Head of caudate nucleus (tissue), 42 donors: ENCODE measurements around the gene PLOD3.
"Not testable (repeated sequence)": the region's sequence is repeated elsewhere in the genome, so short reads cannot be mapped to it uniquely, and the experiment has no call there.

Source experiments
- DNase-seq, 42 donors: peaks; one replicate each; pipeline versions ENCODE4 v3.0.0 to v3.0.0-alpha.2; 2020 to 2021; ENCODE audit warnings: mixed read lengths in 7 of 42
- intact Hi-C: fragments of 100-400 bp; cut with DNase I; formaldehyde crosslinking; loops from one replicate; pipeline ENCODE4 v1.15.0; 2022

PLOD3 gene

DNA sequence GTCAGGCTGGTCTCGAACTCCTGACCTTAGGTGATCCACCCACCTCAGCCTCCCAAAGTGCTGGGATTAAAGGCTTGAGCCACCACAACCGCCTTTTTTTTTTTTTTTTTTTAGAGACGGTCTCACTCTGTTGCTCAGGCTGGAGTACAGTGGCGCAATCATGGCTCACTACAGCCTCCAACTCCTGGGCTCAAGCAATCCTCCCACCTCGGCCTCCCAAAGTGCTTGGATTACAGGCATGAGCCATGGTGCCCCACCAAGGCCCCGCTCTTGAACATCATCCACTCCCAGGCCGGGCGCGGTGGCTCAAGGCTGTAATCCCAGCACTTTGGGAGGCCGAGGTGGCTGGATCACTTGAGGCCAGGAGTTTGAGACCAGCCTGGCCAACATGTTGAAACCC, 17.9 kb downstream of the PLOD3 start:
- DNase-seq, intact Hi-C loops: not testable (repeated sequence)

DNA sequence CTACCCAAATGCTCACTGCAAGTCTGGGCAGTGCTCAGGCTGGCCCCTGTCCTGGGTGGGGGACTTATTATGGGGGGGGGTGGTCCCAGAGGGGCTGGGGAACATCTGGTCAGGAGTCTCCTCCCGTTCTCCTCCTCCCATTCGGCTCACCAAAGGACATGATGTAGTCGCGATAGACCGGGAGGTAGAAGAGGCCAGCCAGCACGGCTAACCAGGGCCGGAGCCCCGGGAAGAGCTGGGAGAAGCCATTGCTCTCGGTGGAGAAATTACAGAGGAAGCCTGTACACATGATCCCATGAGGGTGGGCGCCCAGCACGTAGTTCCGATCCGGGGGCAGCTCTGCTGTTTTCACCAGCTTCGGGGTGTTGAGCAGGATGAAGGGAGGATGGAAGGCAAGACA, 18.9 kb downstream of the PLOD3 start:
- intact Hi-C loops: no loop called here
- no peak for DNase-seq

DNA sequence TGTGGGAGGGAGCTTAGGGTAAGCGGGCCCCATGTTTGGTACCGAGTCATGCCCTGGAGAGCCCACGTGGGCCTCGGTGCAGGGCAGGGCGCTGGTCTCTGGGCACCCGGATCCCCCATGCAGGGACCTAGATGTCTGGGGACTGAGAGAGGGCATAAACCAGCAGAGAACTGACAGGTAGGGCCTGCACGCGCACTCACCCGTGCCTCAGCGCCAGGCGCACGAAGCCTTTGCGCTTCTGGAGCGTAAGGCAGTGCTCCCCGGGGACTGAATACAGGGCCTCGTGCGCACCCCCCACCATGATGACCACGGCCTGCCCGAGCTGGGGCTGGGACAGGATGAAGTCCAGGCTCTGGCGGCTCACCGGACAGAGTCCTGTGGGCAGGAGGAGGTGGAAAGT, 19.4 kb downstream of the PLOD3 start:
- intact Hi-C loops: no loop called here
- no peak for DNase-seq

DNA sequence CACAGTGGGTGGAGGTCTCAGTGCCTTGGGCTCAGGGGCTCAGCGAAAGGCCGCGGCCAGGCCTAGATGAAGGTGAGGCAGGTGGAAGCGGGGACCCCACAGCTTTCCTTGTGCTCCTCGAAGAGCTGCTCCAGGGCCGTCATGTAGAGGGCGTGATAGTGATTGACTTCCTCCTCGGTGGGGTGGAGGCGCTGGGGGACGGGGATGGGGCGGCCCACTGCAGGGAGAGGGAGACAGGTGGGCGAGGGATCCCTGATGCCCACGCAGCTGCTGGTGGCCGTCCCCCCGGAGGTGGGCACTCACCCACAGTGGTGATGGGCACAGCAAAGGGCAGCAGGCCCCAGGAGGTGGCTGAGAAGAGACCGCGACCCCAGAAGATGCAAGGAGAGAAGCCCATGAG, 21.5 kb downstream of the PLOD3 start:
- intact Hi-C loops: no loop called here

DNA sequence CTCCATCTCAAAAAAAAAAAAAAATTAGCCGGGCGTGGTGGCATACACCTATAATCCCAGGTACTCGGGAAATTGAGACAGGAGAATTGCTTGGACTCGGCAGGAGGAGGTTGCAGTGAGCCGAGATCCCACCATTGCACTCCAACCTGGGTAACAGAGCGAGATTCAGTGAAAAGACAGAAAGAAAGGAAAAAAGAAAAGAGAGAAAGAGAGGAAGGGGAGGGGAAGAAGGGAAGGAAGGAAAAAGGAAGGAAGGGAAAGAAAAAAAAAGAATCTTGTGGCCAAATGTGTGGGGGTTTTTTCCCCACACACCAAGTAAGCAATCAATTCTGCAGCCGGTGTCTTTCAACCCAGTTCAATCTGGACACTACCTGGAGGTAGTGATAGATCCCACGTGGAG, 28.3 kb downstream of the PLOD3 start:
- DNase-seq: no peak
- intact Hi-C loops: no loop called here

More for the DNA sequence above, 21.5 kb downstream of the PLOD3 start:
- DNase-seq: no peak

DNA sequence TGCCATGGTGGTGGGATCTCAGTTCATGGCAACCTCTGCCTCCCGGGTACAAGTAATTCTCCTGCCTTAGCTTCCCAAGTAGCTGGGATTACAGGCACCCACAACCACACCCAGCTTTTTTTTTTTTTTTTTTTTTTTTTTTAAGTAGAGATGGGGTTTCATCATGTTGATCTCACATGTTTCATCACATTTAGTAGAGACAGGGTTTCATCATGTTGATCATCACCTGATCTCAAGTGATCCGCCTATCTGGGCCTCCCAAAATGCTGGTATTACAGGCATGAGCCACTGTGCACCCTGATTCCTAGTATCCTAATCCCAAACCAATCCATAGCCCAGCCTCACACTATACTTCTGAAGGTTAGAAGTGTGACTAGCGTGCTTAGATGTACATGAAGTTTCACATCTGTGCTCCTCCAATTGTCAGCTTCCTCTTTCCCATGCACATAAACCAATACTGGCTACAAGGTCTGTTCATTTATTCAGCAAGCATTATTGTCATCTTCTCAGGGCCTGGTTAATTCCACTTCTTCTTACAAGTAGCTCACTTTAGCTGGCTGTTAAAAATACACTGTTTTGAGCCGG, 30.4 kb downstream of the PLOD3 start:
- no peak for DNase-seq
- intact Hi-C loops: no loop called here

DNA sequence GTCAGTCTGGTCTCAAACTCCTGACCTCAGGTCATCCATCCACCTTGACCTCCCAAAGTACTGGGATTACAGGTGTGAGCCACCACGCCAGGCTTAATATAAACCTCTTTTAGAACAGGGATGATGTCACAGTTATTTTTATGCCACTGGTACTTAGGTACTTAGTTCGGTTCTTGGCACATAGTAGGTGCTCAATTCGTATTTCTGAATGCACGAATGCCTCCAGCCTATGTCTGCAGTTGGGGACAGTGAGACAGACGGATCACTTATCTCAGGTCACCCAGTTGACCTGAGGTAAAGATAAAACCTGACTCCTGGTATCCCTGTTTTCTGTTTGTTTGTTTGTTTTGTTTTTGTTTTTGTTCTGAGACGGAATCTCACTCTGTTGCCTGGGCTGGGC, 31.2 kb downstream of the PLOD3 start:
- intact Hi-C loops: no loop called here
- no peak for DNase-seq

DNA sequence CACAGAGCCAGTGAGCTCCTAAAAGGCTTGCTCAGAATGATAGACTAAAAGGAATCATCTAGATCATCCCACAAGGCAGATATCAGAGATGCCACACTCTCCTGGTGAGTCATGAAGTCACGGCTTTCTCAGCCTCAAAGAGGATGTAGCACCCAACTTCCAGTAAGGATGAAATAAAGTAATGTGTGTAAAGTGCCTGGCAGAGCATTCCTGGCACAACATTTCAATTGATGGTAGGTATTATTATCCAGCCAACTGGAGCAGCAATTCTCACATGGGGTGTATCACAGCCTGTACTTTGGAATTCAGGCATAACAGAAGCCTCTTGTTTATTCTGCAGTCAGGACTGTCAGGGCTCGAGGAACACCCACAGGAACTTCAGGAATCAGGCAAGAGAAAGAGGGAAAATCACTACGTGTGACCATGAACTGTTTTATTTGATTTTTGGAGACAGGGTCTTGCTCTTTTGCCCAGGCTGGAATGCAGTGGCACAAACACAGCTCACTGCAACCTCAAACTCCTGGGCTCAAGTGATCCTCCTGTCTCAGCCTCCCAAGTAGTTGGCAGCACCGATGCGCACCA, 32.0 kb downstream of the PLOD3 start:
- intact Hi-C loops: no loop called here
- peak in 13 of 42 donors; percentile 15 to 67 (median 45) for DNase-seq

DNA sequence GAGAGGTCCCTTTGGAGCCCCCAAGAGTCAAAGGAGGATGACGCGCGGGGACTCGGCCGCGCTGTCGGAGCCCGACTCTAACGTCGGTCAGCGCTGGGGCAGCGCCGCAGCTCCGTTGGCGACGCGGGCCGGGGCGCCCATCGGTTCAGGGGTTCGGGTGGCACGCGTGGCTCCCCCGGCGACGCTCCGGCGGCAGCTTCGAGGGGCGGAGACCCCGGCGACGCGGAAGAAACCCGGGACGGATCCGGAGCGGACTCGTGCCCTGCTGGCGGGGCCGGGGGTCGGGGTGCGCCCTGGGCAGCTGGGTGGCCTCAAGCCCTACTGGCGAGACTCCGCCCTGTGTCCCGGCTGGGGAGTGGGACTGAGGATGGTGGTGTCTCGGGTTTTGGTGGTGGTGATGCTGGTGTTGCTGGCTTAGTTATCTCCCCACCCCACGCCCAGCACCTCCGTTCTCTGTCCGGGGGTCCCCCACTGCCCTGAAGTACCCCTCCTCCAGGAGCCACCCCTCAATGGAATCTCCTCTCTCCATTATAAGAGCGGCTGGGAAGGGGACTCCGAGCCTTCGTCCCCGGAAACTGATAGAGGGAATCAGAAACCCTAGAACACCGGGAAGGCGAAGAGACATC, 37.1 kb downstream of the PLOD3 start, which contains the start of gene NAT16:
NAT16 (minus strand) TSS at position 164 of the 626 bp plus-strand sequence. CDS start 5,486 bp downstream, outside the sequence.
- no peak for DNase-seq
- intact Hi-C loops: no loop called here

DNA sequence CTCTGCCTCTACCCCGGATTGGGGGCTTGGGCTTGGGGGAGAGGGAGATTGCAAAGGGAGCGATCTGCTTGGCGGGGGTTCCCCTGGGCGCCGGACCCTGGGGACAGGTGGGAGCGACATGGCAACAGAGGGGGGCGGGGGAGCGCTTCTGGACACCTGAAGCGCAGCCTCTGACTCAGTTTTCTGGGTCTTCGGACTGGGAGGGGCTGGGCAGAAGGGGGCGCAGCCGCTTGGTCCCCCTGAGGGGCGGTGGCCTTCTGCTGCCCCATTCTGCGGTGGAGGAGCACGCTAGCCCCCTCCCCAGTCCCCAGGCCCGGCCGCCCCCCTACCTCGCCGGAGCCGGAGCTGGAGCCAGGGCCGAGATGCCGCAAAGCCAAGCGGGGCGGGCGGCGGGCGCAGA, 37.7 kb downstream of the PLOD3 start:
- intact Hi-C loops: no loop called here
- no peak for DNase-seq

DNA sequence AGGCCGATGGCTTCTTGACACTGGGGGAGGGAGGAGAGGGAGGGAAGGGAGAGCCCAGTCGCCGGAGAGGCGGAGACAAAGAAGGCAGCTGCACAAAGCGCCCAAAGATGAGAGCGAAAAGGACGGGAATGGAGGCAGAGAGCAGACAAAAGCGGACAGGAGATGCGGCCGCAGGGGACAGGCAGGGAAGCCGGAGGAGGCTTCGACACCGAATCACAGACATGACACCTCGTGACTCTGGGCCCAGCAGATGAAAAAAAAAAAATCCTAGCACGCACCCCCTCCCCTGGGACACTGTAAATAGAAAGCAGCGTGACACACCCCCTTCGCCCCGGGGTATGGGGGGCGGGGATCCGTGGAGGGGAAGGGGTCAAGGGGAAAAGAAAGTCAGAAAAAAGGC, 38.3 kb downstream of the PLOD3 start:
- intact Hi-C loops: no loop called here
- no peak for DNase-seq

DNA sequence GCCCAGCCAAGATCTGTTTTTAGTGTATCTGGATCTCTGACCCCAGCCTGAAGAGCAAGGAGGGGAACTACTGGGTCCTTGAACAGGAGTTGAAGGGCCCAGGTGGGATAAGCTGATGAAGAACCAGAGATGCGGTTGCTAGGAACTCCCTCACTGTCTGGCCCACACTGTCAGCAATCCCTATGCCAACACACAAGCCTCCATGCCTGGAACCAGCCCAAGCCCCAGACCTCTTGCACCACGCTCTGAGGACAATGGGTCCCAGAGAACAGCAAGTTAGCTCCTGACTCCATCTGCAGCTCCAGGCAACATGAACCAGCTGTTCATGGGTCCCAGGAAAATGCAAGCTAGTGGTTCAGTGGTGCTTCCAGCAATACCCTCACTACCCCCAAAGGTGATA, 39.7 kb downstream of the PLOD3 start:
- DNase-seq: no peak
- intact Hi-C loops: no loop called here

DNA sequence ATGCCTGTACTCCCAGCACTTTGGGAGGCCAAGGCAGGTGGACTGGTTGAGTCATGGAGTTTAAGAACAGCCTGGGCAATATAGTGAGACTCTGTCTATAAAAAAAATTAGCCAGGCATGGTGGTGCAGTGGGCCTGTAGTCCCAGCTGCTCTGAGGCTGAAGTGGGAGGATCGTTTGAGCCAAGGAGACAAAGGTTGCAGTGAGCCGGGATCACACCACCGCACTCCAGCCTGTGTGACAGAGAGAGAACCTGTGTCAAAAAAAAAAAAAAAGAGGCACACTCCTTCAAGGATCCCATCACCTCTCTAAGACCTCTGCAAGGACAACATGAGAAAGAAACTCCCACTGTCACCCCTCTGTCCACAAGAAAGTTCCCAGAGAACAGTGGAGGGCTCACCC, 41.7 kb downstream of the PLOD3 start:
- intact Hi-C loops: no loop called here

DNA sequence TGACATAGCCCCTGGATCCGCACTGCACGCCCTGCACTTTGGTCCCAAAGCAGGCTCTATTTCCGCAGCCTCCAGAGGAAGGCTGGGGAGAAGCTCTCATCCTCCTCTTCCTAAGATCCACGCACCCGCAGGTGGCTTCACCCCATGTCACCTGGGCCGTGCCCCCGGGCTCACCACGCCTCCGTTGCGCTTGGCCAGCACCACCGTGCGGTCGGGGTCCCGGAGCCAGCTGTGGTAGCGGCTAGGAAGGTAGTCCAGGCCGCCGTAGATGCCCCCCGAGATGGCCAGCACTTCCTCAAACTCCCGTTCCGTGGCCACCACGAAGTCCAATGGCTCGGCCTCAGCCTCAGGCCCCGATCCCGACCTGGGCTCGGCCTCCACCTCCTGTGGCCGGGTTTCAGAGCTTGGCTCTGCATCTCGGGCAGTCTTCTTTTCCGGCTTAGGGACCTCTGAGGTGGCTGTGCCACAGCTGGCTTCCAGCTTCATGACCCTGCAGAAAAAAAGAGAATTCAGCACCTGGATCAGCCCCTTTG, 43.0 kb downstream of the PLOD3 start:
- no peak for DNase-seq
- intact Hi-C loops: no loop called here

More for the DNA sequence above, 41.7 kb downstream of the PLOD3 start:
- DNase-seq: no peak

DNA sequence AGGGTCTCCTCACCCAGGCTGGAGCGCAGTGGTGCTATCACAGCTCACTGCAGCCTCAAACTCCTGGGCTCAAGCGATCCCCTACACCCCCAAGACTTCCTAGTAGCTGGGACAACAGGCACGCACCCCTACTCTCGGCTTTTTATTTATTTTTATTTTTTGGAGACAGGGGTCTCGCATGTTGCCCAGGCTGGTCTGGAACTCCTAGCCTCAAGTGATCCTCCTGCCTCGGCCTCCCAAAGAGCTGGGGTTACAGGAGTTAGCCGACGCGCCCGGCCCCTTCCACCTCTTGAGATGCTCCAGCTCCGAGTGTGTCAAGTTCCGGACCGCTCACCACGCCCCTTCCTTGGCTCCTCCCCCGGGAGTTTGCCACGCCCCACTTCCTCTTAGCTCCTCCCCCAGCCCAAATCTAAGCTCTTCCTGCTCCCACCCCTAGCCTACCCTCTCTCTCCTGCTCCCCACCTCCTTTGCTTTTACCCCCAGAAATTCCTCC, 43.6 kb downstream of the PLOD3 start:
- intact Hi-C loops: no loop called here
- no peak for DNase-seq

DNA sequence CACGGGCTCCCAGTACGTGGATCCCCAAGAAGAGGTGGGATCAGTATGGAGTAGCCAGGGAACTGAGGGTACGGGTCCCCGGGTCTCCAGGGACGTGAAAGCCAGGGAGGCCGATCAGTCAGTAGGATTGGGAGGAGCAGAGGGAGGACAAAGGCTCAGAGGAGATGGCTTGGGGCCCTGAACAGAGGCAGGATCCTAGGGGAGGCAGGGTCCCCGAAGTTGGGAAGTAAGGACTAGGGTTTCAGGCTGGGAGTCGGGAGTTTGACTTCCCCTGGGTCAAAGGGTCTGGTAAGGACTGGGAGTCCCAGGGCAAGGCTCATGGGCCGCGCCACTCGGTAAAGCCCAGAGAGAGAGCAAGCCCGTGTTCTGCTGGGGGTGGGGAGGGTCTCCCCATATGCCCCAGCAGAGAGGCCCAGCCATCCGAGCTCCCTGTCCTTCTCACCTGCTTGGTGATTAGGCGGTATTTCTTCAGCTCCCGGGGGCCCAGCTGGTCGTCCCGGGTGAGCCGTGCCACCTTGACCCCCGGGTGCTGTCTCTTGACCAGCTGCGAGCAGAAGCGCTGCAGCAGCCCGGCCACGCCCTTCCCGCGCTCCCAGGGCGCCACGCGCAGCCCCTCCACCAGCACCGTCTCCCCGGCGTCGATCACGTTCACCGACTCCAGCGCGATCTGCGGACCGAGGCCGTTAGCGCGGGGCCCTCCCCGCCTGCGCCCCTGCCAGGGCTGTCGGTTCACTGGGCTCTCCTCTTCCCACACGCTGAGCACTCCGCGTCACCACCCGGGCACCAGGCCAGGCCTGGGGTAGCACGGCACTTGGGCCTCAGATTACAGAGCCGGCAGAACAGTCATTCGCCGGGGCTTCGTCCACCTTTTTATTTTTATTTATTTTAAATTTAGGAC, 44.3 kb downstream of the PLOD3 start:
- intact Hi-C loops: no loop called here
- peak in 5 of 42 donors; percentile 17 to 63 (median 41) for DNase-seq

DNA sequence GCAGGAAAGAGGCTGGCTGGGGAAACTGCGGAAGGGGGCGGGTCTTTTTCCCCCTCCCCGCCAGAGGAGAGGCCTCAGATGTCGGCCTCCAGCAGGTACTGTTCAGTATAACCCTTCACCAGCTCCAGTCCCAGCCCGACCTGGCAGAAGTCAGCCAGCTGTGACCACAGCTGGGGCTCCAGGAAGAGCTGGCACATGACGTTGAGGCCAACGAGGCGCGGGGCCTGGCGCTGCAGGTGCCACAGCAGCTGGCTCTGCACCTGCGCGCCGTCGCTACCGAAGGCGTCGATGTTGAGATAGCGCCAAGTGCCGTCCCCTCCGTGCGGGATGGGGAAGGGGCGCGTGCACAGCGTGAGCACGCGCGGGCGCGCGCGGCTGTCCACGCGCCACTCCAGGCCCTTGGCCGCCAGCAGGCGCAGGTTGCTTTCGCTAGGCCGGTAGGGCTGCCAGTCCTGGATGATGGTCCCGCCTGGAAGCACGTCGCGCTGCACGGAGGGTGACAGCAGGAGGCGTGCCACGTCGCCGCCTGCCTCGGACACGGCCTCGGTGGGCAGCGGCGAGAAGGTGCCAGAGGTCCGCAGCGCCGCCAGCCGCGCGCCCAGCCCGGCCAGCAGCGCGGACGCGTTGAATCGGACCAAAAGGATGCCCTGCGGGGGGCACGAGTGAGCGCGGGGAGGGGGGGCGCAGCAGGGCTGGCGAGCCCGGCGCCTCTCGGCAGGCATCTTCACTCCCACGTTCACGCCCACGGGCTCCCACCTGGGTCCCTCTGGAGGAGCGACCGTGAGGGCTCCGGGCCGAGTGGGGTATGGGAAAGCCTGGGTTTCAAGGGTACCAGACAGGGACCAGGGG, 45.2 kb downstream of the PLOD3 start:
- DNase-seq: no peak
- intact Hi-C loops: no loop called here

DNA sequence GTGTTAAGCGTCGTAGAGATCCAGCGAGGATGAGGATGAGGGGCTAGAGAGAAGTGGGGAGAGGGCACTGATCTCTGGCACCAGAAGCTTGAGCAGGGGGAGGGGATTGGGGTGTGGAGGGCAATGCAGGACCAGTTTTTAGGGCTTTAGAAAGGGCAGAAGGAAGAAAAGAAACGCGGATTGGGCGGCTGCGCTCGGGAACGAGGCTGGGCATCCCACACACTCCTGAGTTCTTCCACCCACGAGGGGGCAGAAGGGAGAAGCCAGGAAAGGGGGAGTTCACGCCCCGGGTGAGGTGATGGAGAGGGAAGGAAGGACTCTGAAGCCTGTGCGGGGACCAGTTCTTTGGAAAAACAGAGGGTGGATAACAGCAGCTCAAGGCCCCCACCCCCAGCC, 45.9 kb downstream of the PLOD3 start:
- DNase-seq: peak in 3 of 42 donors; percentile 30 to 44 (median 43)
- intact Hi-C loops: no loop called here
